H9 (cell line): ENCODE data around the gene VPS51. TPM values are rescaled to one million over a fixed set of nuclear protein-coding genes. Genes with fewer than 3 reads are reported as not detected.

Experiments used
- DNase-seq: peaks from one replicate; pipeline ENCODE4 v3.0.0-alpha.2; 2017
- H2AFZ ChIP-seq: one replicate; pipeline ENCODE4 v1.6.1; 2013; ENCODE audit warnings: mild to moderate bottlenecking, low read length, control low read depth, moderate library complexity
- H2AK5ac ChIP-seq: 2 replicates; pipeline ENCODE4 v1.6.1; 2013; ENCODE audit warnings: low read length, control low read depth, mixed read lengths; ENCODE audit not compliant: insufficient read length
- H2BK120ac ChIP-seq: one replicate; pipeline ENCODE4 v1.6.1; 2013; ENCODE audit warnings: low read depth, mild to moderate bottlenecking, low read length, control low read depth, inconsistent platforms; ENCODE audit not compliant: poor library complexity, severe bottlenecking
- H2BK12ac ChIP-seq: 2 replicates; pipeline ENCODE4 v1.6.1; 2013; ENCODE audit warnings: low read length, control low read depth, mixed read lengths, low read depth; ENCODE audit not compliant: insufficient read length
- H2BK15ac ChIP-seq: 2 replicates; pipeline ENCODE4 v1.6.1; 2013; ENCODE audit warnings: low read depth, low read length, control low read depth
- H2BK20ac ChIP-seq: one replicate; pipeline ENCODE4 v1.6.1; 2013; ENCODE audit warnings: low read depth, mild to moderate bottlenecking, low read length, control low read depth, inconsistent platforms; ENCODE audit not compliant: poor library complexity, severe bottlenecking
- H2BK5ac ChIP-seq: 2 replicates; pipeline ENCODE4 v1.6.1; 2013; ENCODE audit warnings: low read length, control low read depth, mixed read lengths; ENCODE audit not compliant: insufficient read length
- H3K14ac ChIP-seq: 2 replicates; pipeline ENCODE4 v1.6.1; 2013; ENCODE audit warnings: low read length, control low read depth; ENCODE audit not compliant: insufficient read depth
- H3K18ac ChIP-seq: 2 replicates; pipeline ENCODE4 v1.6.1; 2013; ENCODE audit warnings: low read depth, mild to moderate bottlenecking, mixed read lengths, low read length, control low read depth; ENCODE audit not compliant: insufficient read length
- H3K23ac ChIP-seq: 2 replicates; pipeline ENCODE4 v1.6.1; 2013; ENCODE audit warnings: low read length, control low read depth, mixed read lengths, low read depth; ENCODE audit not compliant: insufficient read length
- H3K23me2 ChIP-seq: 2 replicates; pipeline ENCODE4 v1.6.1; 2013; ENCODE audit warnings: low read depth, mild to moderate bottlenecking, mixed read lengths, low read length, control low read depth; ENCODE audit not compliant: insufficient read length, poor library complexity, severe bottlenecking
- H3K27ac ChIP-seq: 2 replicates; pipeline ENCODE4 v1.5.1; 2013; ENCODE audit warnings: low read length, control low read depth, mixed read lengths, low read depth; ENCODE audit not compliant: insufficient read length
- H3K27me3 ChIP-seq: 2 replicates; pipeline ENCODE4 v1.6.1; 2013; ENCODE audit warnings: low read length, control low read depth, inconsistent platforms; ENCODE audit not compliant: insufficient read depth
- H3K4ac ChIP-seq: 2 replicates; pipeline ENCODE4 v1.6.1; 2013; ENCODE audit warnings: low read depth, mild to moderate bottlenecking, control low read depth, inconsistent platforms, low read length, moderate library complexity
- H3K4me1 ChIP-seq: 2 replicates; pipeline ENCODE4 v1.6.1; 2013; ENCODE audit warnings: low read length, control low read depth, inconsistent platforms; ENCODE audit not compliant: insufficient read depth
- H3K4me2 ChIP-seq: 2 replicates; pipeline ENCODE4 v1.6.1; 2013; ENCODE audit warnings: low read length, control low read depth, mixed read lengths; ENCODE audit not compliant: insufficient read length, insufficient read depth
- H3K56ac ChIP-seq: 2 replicates; pipeline ENCODE4 v1.6.1; 2013; ENCODE audit warnings: low read depth, mild to moderate bottlenecking, mixed read lengths, low read length, control low read depth; ENCODE audit not compliant: insufficient read length
- H3K79me1 ChIP-seq: 2 replicates; pipeline ENCODE4 v1.6.1; 2013; ENCODE audit warnings: low read depth, mild to moderate bottlenecking, moderate library complexity, low read length, control low read depth, inconsistent platforms; ENCODE audit not compliant: insufficient read depth, poor library complexity, severe bottlenecking
- H3K79me2 ChIP-seq: 2 replicates; pipeline ENCODE4 v1.6.1; 2013; ENCODE audit warnings: low read length, control low read depth, inconsistent platforms; ENCODE audit not compliant: insufficient read depth
- H3K9ac ChIP-seq: 2 replicates; pipeline ENCODE4 v1.6.1; 2013; ENCODE audit warnings: low read length, control low read depth, mixed read lengths; ENCODE audit not compliant: insufficient read length; ENCODE audit errors: extremely low read depth
- H3K9me3 ChIP-seq: one replicate; pipeline ENCODE4 v1.6.1; 2013; ENCODE audit warnings: low read depth, low read length, inconsistent platforms; ENCODE audit not compliant: control insufficient read depth
- H3T11ph ChIP-seq: one replicate; pipeline ENCODE4 v1.6.1; 2013; ENCODE audit warnings: mild to moderate bottlenecking, low read length, control low read depth, inconsistent platforms
- H4K20me1 ChIP-seq: one replicate; pipeline ENCODE4 v1.6.1; 2013; ENCODE audit not compliant: control insufficient read depth, insufficient read length, insufficient read depth
- H4K5ac ChIP-seq: 2 replicates; pipeline ENCODE4 v1.6.1; 2013; ENCODE audit warnings: low read depth, mild to moderate bottlenecking, mixed read lengths, low read length, control low read depth; ENCODE audit not compliant: insufficient read length
- H4K8ac ChIP-seq: replicated peaks from 2 replicates; pipeline ENCODE4 v1.6.1; 2013; ENCODE audit warnings: low read length, control low read depth, mixed read lengths, low read depth; ENCODE audit not compliant: insufficient read length
- H4K91ac ChIP-seq: 2 replicates; pipeline ENCODE4 v1.6.1; 2013; ENCODE audit warnings: low read depth, mild to moderate bottlenecking, moderate library complexity, mixed read lengths, low read length, control low read depth; ENCODE audit not compliant: insufficient read length
- H3K27ac Mint-ChIP-seq, 3 experiments: 2 replicates in 2 of 3; 3 replicates in 1 of 3; pipeline ENCODE4 v1.8.0; 2020 to 2021; ENCODE audit warnings: mixed read lengths in 3 of 3, mild to moderate bottlenecking in 1 of 3, moderate library complexity in 1 of 3
- H3K27me3 Mint-ChIP-seq: 2 replicates; pipeline ENCODE4 v1.8.0; 2021; ENCODE audit warnings: low read depth, mild to moderate bottlenecking, moderate library complexity, mixed read lengths
- H3K36me3 Mint-ChIP-seq, 3 experiments: 2 replicates in 2 of 3; 3 replicates in 1 of 3; pipeline ENCODE4 v1.8.0; 2020 to 2021; ENCODE audit warnings: low read depth in 3 of 3, mixed read lengths in 3 of 3; ENCODE audit not compliant: insufficient read depth in 1 of 3
- H3K4me1 Mint-ChIP-seq, 2 experiments: 2 replicates each; pipeline ENCODE4 v1.8.0; 2020; ENCODE audit warnings: mixed read lengths in 2 of 2
- H3K4me3 Mint-ChIP-seq, 2 experiments: 2 replicates in 1 of 2; 3 replicates in 1 of 2; pipeline ENCODE4 v1.8.0; 2020 to 2021; ENCODE audit warnings: mild to moderate bottlenecking in 2 of 2, mixed read lengths in 2 of 2, moderate library complexity in 1 of 2
- H3K9me3 Mint-ChIP-seq, 2 experiments: 2 replicates in 1 of 2; 3 replicates in 1 of 2; pipeline ENCODE4 v1.8.0; 2020; ENCODE audit warnings: mild to moderate bottlenecking in 2 of 2, mixed read lengths in 2 of 2, moderate library complexity in 1 of 2
- CTCF ChIP-seq: fragments of 200-600 bp; sonication (generic); conservative IDR thresholded peaks from 3 replicates; pipeline ENCODE4 v1.8.0; 2021; ENCODE audit warnings: antibody characterized with exemption, mild to moderate bottlenecking
- WGBS: extraction: QIAGEN DNeasy Blood & Tissue Kit; methylation state at CpG from one replicate; pipeline ENCODE4 v1.1.7; 2013; ENCODE audit warnings: missing lambda C conversion rate, low lambda C conversion rate, mixed read lengths; ENCODE audit not compliant: insufficient read length; ENCODE audit errors: extremely low coverage; 5-methylcytosine and 5-hydroxymethylcytosine counted together
- total RNA-seq: library from RNA; stranded (reverse); gene quantifications from 2 replicates; pipeline ENCODE4 v1.2.1, GENCODE V29; 2021

Gene VPS51
- total RNA-seq, 1 experiment from 2014 or later: 94.7 TPM

GRCh38 chr11:65066315-65066714 lies 29.7 kb upstream of the VPS51 start:
- Histone ChIP-seq H3K23me2 (no peaks in the 10 kb centered on the region), H4K20me1 (no peaks in the 10 kb centered on the region), H3K56ac (no peak overlapping the region), H2BK20ac (no peak overlapping the region), H4K5ac (no peak overlapping the region), H3K4me2 (no peak overlapping the region), H3K79me1 (no peaks in the 10 kb centered on the region), H3K79me2 (no peaks in the 10 kb centered on the region), H3K9me3 (no peaks in the 10 kb centered on the region), H3K23ac (no peak overlapping the region), H3K4me1 (peaks cover 6% of the 10 kb centered on the region; the same call in 1 of the 2 replicates), H4K91ac (peak overlapping the region; percentile 86), H2BK12ac (peak overlapping the region; percentile 1), H2BK120ac (no peak overlapping the region), H3K18ac (peak overlapping the region; percentile 69), H2AFZ (no peak overlapping the region), H3K14ac (peak overlapping the region; percentile 72; the same call in 1 of the 2 replicates), H4K8ac (no peak overlapping the region), H2BK5ac (no peak overlapping the region), H2AK5ac (no peak overlapping the region), H3K9ac (no peak overlapping the region), H3K27me3 (no peaks in the 10 kb centered on the region), H3K27ac (no peak overlapping the region), H3K4ac (no peak overlapping the region), H3T11ph (no peak overlapping the region), H2BK15ac (no peak overlapping the region)
- peak overlapping the region; percentile 77 to 98 (median 92) for H3K27ac Mint-ChIP-seq
- no peak for DNase-seq
- TF ChIP-seq CTCF: no peak
- WGBS: no CpG with 5 or more reads among the region's 11 CpGs
- no peaks in the 10 kb centered on the region for H3K27me3 Mint-ChIP-seq
- H3K9me3 Mint-ChIP-seq: no peaks in the 10 kb centered on the region
- H3K36me3 Mint-ChIP-seq: no peaks in the 10 kb centered on the region
- H3K4me3 Mint-ChIP-seq: peak overlapping the region; percentile 30 to 68
- peaks cover 21 to 31% of the 10 kb centered on the region in 2 experiments for H3K4me1 Mint-ChIP-seq
